ENCODE results near the gene STYXL1.
"Not testable (repeated sequence)": the region's sequence is repeated elsewhere in the genome, so short reads cannot be mapped to it uniquely, and the experiment has no call there.

STYXL1 gene

GRCh38 chr7:76023002-76023401 is 24.8 kb downstream of the STYXL1 start:
- no peak overlapping the region for H3K4me3 ChIP-seq (ENCODE audit: low read length in 2 of 2)
- no peak overlapping the region for H3K14ac ChIP-seq (ENCODE audit: low read length)
- H3K27ac ChIP-seq (replicated peaks; ENCODE audit: low read length), result no peak overlapping the region
- H3K9ac ChIP-seq (ENCODE audit: low read depth, low read length, poor library complexity), result no peak overlapping the region
- H3K79me1 ChIP-seq (ENCODE audit: low read depth, low read length), result no peaks in the 10 kb centered on the region
- no peak overlapping the region for H2BK15ac ChIP-seq (ENCODE audit: low read length)
- no peaks in the 10 kb centered on the region for H3K27me3 ChIP-seq (ENCODE audit: control insufficient read depth in 3 of 3, insufficient read depth in 3 of 3, low read depth in 1 of 3, low read length in 3 of 3)
- peaks cover 11 to 59% of the 10 kb centered on the region in 2 donors for H3K36me3 ChIP-seq (replicated peaks in 1 of 2; ENCODE audit: control insufficient read depth in 2 of 2, insufficient read depth in 2 of 2, low read length in 2 of 2)
- H2BK5ac ChIP-seq (ENCODE audit: low read length), result no peak overlapping the region
- no CpG with 5 or more reads among the region's 4 CpGs for WGBS, 2 donors (ENCODE audit: extremely low coverage in 2 of 2, insufficient read length in 2 of 2, insufficient replicate concordance in 1 of 2)
- H2AFZ ChIP-seq (ENCODE audit: low read length), result peak overlapping the region; percentile 85
- peaks cover 0 to 2% of the 10 kb centered on the region in 2 donors for H3K4me1 ChIP-seq (ENCODE audit: control insufficient read depth in 2 of 2, insufficient read depth in 1 of 2, low read depth in 1 of 2, low read length in 2 of 2)
- no peaks in the 10 kb centered on the region for H3K9me3 ChIP-seq (replicated peaks in 1 of 2; ENCODE audit: control insufficient read depth in 2 of 2, insufficient read depth in 1 of 2, low read depth in 1 of 2, low read length in 2 of 2)
- H2BK120ac ChIP-seq (ENCODE audit: low read depth, low read length), result no peak overlapping the region
- DNase-seq (ENCODE audit: low spot score), result no peak
- H2AK5ac ChIP-seq (ENCODE audit: low read depth, low read length), result no peak overlapping the region
- no peak overlapping the region for H3K4ac ChIP-seq (ENCODE audit: low read length)
- H3K4me2 ChIP-seq (ENCODE audit: insufficient read depth, low read length, poor library complexity, severe bottlenecking), result no peak overlapping the region
- H4K8ac ChIP-seq (ENCODE audit: low read depth, low read length), result no peak overlapping the region
- no peak overlapping the region for H3K18ac ChIP-seq (ENCODE audit: low read length)
- no peak overlapping the region for H2BK12ac ChIP-seq (ENCODE audit: low read length)
- no peak overlapping the region for H3K23ac ChIP-seq (ENCODE audit: low read depth, low read length, poor library complexity)
- no peak overlapping the region for H4K91ac ChIP-seq (ENCODE audit: low read depth, low read length, poor library complexity)

GRCh38 chr7:76022026-76022780 is 25.6 kb downstream of the STYXL1 start:
- Histone ChIP-seq H3K4me2 (ENCODE audit: insufficient read depth, low read length, poor library complexity, severe bottlenecking) (no peak overlapping the region), H2AK5ac (ENCODE audit: low read depth, low read length) (no peak overlapping the region), H3K79me1 (ENCODE audit: low read depth, low read length) (no peaks in the 10 kb centered on the region), H2AFZ (ENCODE audit: low read length) (no peak overlapping the region), H3K27ac (replicated peaks; ENCODE audit: low read length) (no peak overlapping the region), H3K18ac (ENCODE audit: low read length) (no peak overlapping the region), H3K4me3 (ENCODE audit: low read length in 2 of 2) (no peak overlapping the region), H3K23ac (ENCODE audit: low read depth, low read length, poor library complexity) (no peak overlapping the region), H3K9me3 (replicated peaks in 1 of 2; ENCODE audit: control insufficient read depth in 2 of 2, insufficient read depth in 1 of 2, low read depth in 1 of 2, low read length in 2 of 2) (no peaks in the 10 kb centered on the region), H4K91ac (ENCODE audit: low read depth, low read length, poor library complexity) (no peak overlapping the region), H3K36me3 (replicated peaks in 1 of 2; ENCODE audit: control insufficient read depth in 2 of 2, insufficient read depth in 2 of 2, low read length in 2 of 2) (peaks cover 11 to 56% of the 10 kb centered on the region in 2 donors), H3K4me1 (ENCODE audit: control insufficient read depth in 2 of 2, insufficient read depth in 1 of 2, low read depth in 1 of 2, low read length in 2 of 2) (peaks cover 0 to 2% of the 10 kb centered on the region in 2 donors), H2BK120ac (ENCODE audit: low read depth, low read length) (no peak overlapping the region), H3K9ac (ENCODE audit: low read depth, low read length, poor library complexity) (no peak overlapping the region), H2BK12ac (ENCODE audit: low read length) (no peak overlapping the region), H3K4ac (ENCODE audit: low read length) (no peak overlapping the region), H2BK5ac (ENCODE audit: low read length) (no peak overlapping the region), H3K27me3 (ENCODE audit: control insufficient read depth in 3 of 3, insufficient read depth in 3 of 3, low read depth in 1 of 3, low read length in 3 of 3) (no peaks in the 10 kb centered on the region), H3K14ac (ENCODE audit: low read length) (no peak overlapping the region), H2BK15ac (ENCODE audit: low read length) (no peak overlapping the region), H4K8ac (ENCODE audit: low read depth, low read length) (no peak overlapping the region)
- DNase-seq (ENCODE audit: low spot score), result no peak
- WGBS, 2 donors (ENCODE audit: extremely low coverage in 2 of 2, insufficient read length in 2 of 2, insufficient replicate concordance in 1 of 2), result no CpG with 5 or more reads among the region's 7 CpGs

DNA sequence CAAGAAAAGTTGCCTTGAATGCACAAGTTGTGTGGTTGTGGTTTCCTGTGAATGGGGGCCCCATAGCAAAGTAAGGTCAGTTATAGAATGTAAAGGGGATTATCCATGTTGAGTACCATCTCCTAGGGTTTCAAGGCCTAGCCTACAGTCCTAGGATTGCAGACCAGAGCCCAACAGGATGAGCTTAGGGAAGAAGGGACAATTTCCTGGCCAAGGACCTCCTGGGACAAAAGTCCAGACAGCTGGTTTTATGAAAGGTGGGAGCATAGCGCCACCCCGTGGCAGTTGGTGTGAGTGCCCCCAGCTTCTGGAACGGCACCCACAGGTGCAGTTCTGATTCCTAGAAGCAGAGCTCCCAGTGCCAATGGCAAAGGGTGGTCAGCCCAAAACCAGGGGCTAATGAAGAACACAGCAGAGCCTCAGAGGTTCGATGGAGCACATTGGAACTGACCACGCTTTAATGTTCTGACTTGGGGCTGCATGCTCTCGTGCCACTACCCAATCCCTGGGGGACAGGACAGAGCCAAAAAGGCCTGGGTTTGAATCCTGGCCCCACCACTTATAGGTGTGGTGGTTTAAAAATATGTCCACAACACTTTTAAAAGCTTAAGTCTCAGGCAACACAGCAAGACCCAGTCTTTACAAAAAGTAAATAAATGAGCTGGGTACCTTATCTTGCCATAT is 27.6 kb downstream of the STYXL1 start:
- no peak overlapping the region for H2BK12ac ChIP-seq (ENCODE audit: low read length)
- H3K27ac ChIP-seq (replicated peaks; ENCODE audit: low read length), result no peak overlapping the region
- no peak overlapping the region for H3K23ac ChIP-seq (ENCODE audit: low read depth, low read length, poor library complexity)
- no peak overlapping the region for H2AK5ac ChIP-seq (ENCODE audit: low read depth, low read length)
- H3K79me1 ChIP-seq (ENCODE audit: low read depth, low read length), result no peaks in the 10 kb centered on the region
- H2AFZ ChIP-seq (ENCODE audit: low read length), result no peak overlapping the region
- H3K4me3 ChIP-seq (ENCODE audit: low read length in 2 of 2), result no peak overlapping the region
- peaks cover 0 to 2% of the 10 kb centered on the region in 2 donors for H3K4me1 ChIP-seq (ENCODE audit: control insufficient read depth in 2 of 2, insufficient read depth in 1 of 2, low read depth in 1 of 2, low read length in 2 of 2)
- H3K14ac ChIP-seq (ENCODE audit: low read length), result no peak overlapping the region
- H3K9ac ChIP-seq (ENCODE audit: low read depth, low read length, poor library complexity), result no peak overlapping the region
- H2BK15ac ChIP-seq (ENCODE audit: low read length), result no peak overlapping the region
- peaks cover 8 to 47% of the 10 kb centered on the region in 2 donors for H3K36me3 ChIP-seq (replicated peaks in 1 of 2; ENCODE audit: control insufficient read depth in 2 of 2, insufficient read depth in 2 of 2, low read length in 2 of 2)
- H4K91ac ChIP-seq (ENCODE audit: low read depth, low read length, poor library complexity), result no peak overlapping the region
- no peak overlapping the region for H3K4me2 ChIP-seq (ENCODE audit: insufficient read depth, low read length, poor library complexity, severe bottlenecking)
- H3K27me3 ChIP-seq (ENCODE audit: control insufficient read depth in 3 of 3, insufficient read depth in 3 of 3, low read depth in 1 of 3, low read length in 3 of 3), result no peaks in the 10 kb centered on the region
- no peak overlapping the region for H3K4ac ChIP-seq (ENCODE audit: low read length)
- H3K9me3 ChIP-seq (replicated peaks in 1 of 2; ENCODE audit: control insufficient read depth in 2 of 2, insufficient read depth in 1 of 2, low read depth in 1 of 2, low read length in 2 of 2), result no peaks in the 10 kb centered on the region
- no peak overlapping the region for H3K18ac ChIP-seq (ENCODE audit: low read length)
- no peak overlapping the region for H2BK120ac ChIP-seq (ENCODE audit: low read depth, low read length)
- no peak overlapping the region for H2BK5ac ChIP-seq (ENCODE audit: low read length)
- no CpG with 5 or more reads among the region's 6 CpGs for WGBS, 2 donors (ENCODE audit: extremely low coverage in 2 of 2, insufficient read length in 2 of 2, insufficient replicate concordance in 1 of 2)
- no peak overlapping the region for H4K8ac ChIP-seq (ENCODE audit: low read depth, low read length)
- peak; percentile 73 for DNase-seq (ENCODE audit: low spot score)

DNA sequence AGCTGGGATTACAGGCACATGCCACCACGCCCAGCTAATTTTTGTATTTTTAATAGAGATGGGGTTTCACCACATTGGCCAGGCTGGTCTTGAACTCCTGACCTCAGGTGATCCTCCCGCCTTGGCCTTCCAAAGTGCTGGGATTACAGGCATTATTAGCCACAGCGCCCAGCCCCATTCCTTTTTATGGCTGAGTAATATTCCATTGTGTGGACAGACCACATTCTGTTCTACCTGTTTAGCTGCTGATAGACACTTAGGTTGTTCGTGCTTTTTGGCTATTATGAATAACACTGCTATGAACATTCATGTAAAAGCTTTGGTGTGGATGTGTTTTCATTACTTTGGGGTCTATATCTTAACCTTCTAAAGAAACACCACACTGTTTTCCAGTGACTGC is 29.3 kb downstream of the STYXL1 start:
- not testable (repeated sequence) for H3K14ac ChIP-seq (ENCODE audit: low read length); H3K79me1 ChIP-seq (ENCODE audit: low read depth, low read length); H3K18ac ChIP-seq (ENCODE audit: low read length); H3K4me3 ChIP-seq (ENCODE audit: low read length in 2 of 2); H3K27ac ChIP-seq (replicated peaks; ENCODE audit: low read length); H2BK12ac ChIP-seq (ENCODE audit: low read length); H4K8ac ChIP-seq (ENCODE audit: low read depth, low read length); H2BK5ac ChIP-seq (ENCODE audit: low read length); H3K27me3 ChIP-seq (ENCODE audit: control insufficient read depth in 3 of 3, insufficient read depth in 3 of 3, low read depth in 1 of 3, low read length in 3 of 3); H2BK15ac ChIP-seq (ENCODE audit: low read length); H2AFZ ChIP-seq (ENCODE audit: low read length); H4K91ac ChIP-seq (ENCODE audit: low read depth, low read length, poor library complexity); H3K4me2 ChIP-seq (ENCODE audit: insufficient read depth, low read length, poor library complexity, severe bottlenecking); H3K4ac ChIP-seq (ENCODE audit: low read length); H3K9ac ChIP-seq (ENCODE audit: low read depth, low read length, poor library complexity); H3K9me3 ChIP-seq (replicated peaks in 1 of 2; ENCODE audit: control insufficient read depth in 2 of 2, insufficient read depth in 1 of 2, low read depth in 1 of 2, low read length in 2 of 2); DNase-seq (ENCODE audit: low spot score); H3K23ac ChIP-seq (ENCODE audit: low read depth, low read length, poor library complexity); H2AK5ac ChIP-seq (ENCODE audit: low read depth, low read length); H2BK120ac ChIP-seq (ENCODE audit: low read depth, low read length); H3K4me1 ChIP-seq (ENCODE audit: control insufficient read depth in 2 of 2, insufficient read depth in 1 of 2, low read depth in 1 of 2, low read length in 2 of 2)
- H3K36me3 ChIP-seq (replicated peaks in 1 of 2; ENCODE audit: control insufficient read depth in 2 of 2, insufficient read depth in 2 of 2, low read length in 2 of 2), result peaks cover 8 to 40% of the 10 kb centered on the region in 2 donors
- no CpG with 5 or more reads among the region's 4 CpGs for WGBS, 2 donors (ENCODE audit: extremely low coverage in 2 of 2, insufficient read length in 2 of 2, insufficient replicate concordance in 1 of 2)
